GM21723 (cell line): ENCODE results near the gene PRUNE1.

Experiments
- ATAC-seq: cut with Tn5 transposase; IDR thresholded peaks from one replicate; pipeline ENCODE4 v1.9.1; 2021; ENCODE audit warnings: mild to moderate bottlenecking, moderate library complexity; ENCODE audit not compliant: unreplicated experiment

The PRUNE1 gene

DNA sequence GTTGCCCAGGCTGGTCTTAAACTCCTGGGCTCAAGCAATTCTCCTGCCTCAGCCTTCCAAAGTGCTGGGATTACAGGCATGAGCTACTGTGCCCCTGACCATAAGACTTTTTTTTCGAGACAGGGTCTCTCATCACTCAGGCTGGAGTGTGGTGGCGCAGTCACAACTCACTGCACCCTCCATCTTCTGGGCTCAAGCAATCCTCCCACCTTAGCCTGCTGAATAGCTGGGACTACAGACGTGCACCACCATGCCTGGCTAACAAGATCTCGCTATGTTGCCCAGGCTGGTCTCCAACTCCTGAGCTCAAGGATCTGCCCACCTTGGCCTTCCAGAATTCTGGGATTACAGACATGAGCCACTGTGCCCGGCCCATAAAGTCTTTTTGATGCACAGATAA, 41.2 kb downstream of the PRUNE1 start:
- ATAC-seq, result no peak

DNA sequence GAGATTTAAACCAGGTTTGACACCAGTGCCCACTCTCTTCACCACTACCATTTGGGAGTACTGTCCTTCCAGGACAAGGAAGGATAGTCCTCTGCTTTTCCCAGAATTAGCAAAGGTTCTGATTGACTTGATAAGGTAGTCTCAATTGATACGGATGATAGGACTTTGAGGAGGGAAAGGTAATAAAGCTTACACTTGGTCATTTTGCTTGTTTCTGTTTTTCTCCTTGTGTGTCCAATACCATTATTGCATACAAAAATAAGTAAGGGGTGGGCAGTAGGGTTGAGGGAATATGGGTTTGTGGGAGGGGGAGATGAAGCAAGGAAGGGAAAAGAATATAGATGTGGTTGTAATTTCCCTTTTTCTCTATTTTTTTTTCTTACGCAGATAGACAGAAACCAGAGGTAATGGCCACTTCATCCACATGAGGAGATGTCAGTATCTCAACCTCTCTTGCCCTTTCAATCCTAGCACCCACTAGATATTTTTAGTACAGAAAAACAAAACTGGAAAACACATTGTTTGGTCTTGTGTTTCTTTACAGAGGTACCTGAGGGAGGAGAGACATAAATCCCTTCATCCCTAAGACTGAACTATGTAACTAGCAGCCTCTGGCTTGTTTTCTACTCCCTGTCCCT, 41.9 kb downstream of the PRUNE1 start:
- no peak for ATAC-seq

DNA sequence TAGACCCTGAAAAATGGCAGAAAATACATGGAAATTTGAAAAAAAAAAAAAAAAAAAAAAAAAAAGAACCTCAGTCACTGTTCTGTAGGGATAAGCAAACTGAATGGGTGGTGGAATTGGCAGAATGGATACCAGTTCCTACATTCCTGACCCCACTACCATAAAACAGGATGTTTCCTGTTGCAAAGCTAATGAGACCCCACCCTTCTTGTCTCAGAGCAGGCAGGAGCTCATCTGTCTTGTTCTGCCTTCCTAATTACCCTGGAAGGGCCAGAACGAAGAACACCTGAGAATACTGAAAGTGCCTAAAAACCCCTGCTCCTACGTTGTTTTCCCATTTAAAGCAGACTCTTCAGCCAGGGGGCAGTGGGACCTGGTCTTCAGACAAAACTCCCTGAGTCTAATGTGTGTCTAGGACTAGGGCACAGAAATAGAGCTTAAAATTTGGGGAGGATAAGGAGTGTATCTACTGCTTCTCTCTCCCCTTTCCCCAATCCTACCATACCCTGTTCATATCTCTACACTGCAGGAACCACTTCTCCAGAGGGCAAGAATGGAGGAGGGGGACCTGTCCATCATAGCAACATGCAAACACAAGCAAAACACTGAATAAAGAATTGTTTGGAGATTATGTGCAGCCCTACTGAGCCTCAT, 43.2 kb downstream of the PRUNE1 start:
- ATAC-seq, result no peak

DNA sequence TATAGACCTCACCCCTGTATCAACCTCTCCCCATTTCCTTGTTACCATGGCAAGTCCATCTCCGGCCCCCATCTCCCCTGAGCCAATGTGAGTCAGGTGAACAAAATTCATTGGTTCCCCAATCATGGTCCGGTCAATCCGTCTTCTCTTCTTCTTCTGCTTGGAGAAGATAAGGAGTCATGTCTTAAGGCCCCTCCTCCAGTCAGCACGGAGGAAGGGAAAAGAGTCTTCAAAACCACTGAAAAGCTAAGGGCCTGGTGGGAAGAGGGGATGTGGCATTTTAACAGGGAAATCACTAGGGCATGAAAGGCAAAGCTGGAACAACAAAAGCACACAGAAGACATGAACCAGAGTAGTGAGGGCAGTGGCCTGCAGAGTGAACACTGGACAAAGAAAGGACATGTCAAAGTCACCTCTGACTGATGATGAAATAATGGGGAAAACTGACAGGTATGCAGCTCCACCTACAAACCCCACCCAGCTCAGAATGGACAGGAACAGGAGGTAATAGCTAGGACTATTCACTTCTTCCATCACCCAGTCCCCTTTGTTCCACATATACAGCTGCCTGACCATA, 46.8 kb downstream of the PRUNE1 start:
- ATAC-seq, result no peak

DNA sequence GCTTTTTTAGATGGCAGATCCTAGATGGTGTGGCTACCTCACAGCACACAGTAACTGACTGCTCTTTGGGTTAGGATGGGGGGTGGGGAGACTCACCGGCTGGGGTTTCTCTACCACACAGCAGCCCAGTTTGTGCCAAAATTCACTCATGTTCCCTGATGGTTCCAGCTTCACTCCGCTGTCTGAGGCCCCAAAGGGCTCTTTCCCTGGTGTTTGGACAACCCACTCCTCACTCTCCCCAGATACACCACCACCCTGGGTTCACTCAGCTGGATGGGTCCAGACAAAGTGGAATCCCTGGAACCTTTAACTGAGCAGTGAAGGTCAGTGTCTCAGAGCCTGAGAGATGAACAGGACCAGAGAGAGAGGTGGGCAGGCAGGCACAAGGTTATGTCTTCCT, 47.3 kb downstream of the PRUNE1 start:
- ATAC-seq, result no peak

DNA sequence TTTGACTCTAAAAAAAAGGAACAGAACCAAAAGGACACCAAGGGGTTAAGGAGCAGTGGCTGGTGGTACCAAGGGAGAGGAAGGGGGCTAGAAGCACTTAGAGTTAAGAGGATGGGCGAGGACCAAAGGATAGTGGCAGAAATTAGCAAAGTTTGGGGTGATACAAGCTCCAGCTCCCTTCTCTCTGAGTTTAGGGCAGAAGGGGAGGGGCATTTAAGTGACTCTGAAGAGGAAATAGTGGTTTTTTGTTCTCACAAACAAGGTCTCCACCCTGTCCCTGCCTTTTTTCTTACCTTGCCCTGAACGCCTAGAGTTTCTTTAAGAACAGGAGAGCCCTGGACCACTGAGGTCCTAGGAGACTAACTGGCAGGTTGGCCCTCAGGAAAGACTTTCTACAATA, 47.9 kb downstream of the PRUNE1 start:
- ATAC-seq, result no peak

DNA sequence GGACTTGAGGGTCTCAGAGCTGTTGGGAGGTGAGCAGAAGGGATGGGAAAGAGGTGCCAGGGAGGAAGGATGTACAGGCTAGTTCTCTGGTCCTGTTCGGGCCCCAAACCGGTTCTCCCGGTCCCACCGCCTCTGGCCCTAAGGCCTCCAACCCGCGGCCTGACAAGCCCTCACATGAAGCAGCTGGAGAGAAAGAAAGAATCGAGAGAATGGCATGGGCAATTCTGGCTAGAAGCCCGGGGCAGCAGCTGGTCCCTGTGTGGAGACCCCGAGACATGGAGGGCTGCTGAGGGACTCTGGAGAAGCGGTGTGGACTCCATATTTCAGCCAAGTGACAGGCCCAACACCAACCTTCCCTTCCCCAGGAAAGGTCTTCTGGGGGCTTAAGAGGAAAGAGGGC, 50.4 kb downstream of the PRUNE1 start:
- no peak for ATAC-seq

DNA sequence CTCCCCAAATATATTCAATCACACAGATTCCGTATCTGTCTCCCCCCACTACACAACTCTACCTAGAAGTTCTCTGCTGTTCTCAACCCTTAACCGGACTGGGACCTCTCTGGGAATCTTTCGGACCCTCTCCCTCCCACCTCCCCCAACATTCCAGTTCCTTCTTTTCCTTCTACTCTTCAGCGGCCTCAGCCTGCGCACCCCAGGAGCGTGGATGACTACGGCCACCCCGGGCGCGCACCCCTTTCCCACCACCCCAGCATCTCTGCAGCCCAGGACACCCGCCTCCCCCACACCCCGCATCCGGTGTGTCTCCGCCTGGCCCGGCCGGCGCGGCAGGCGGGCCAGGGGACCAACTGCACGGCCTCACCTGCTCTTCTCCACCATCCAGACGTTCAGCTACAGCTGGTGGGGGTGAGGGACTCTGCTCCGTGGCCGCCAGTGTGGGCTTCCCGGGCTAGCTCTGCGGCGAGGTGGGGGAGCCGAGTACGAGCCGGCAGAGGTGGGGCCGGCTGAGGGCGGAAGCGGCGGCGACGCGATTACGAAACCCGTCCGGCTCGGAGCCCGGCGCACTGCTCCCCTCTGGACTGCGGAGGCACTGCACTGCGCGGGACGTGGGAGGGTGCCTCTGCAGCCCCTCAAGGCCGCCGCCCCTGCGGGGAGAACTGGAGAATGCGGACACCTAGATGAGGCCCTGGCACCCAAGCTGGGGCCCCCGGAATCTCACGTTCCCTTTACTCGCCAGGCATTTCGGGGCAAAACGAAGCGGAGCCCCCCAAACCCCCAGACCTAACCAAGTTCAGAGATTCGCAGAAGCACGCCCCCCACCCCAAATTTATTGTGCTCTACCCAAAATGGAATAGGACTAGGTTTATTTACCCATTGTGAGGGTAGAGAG, 51.1 kb downstream of the PRUNE1 start, which contains the start of gene CDC42SE1:
Gene CDC42SE1, minus strand, starts transcription at position 514 of the 898 bp plus-strand sequence. CDS start 3,892 bp downstream, outside the sequence.
- ATAC-seq, result peak; percentile 83

DNA sequence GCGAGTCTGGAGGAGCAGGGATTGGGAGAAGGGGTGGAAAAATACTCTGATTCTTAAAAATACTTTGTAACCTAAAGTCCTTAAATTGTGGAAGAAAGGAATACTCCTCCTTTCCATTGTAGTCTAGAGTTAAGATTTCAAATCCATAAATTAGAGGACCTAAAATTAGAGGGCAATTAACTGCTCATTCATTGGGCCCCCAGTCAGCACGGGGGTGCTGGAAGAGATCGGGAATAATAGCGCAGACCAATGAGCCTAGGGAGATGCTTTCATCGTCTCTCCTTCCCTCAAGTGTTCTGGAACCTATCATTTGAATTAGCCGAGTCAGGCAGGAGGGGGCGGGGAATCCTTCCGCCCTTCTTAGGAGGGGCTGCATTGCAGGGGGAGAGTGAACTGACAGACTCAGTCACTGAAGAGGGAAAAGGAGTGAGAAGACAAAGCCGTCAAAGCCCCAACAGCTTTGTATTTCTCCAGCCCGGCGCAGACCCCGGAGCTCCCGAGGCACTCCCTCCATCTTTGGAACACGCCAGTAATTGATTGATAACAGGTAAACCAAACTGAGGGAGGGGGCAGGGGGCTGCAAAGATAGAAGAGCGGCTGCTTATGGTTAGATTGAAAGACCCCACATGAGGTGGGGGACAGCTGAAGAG, 51.9 kb downstream of the PRUNE1 start, which contains the start of gene MLLT11:
Gene MLLT11, plus strand, starts transcription at position 391 of the 650 bp plus-strand sequence. CDS start 6,828 bp downstream, outside the sequence.
- ATAC-seq, result no peak

DNA sequence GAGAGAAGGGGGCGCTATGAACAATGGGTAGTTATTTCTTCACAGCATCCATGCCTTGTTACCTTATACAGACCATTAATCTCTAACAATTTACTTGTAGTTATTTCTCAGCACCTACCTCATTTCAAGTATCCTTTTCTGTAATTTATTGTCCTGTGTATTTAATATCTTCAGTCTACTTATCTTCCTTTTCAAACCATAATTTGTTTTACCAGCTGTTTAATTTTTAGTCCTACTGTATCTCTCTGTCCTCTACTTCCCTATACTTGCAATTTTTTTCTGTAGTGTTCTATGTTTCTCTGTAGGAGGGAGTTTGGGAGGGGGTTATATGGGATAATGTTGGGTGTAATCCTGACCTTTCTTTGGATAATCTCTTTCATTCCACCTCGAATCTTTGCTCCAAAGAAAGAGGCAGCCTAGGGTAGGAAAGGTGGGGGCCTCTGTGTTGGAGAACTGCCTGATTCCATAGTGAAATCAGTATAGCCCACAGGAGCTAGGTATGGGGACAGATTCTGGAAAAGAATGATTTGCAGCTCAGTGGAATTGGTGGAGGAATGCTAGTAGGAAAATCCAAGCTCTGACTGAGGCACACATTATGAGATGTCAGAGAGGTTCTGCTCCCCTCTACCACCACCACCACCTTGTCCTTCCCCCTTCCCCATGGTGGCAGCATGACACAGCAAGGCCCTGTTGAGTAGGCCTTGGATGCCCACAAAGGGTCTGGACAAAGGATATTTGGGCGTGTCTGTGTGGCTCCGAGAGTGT, 52.6 kb downstream of the PRUNE1 start:
- no peak for ATAC-seq

DNA sequence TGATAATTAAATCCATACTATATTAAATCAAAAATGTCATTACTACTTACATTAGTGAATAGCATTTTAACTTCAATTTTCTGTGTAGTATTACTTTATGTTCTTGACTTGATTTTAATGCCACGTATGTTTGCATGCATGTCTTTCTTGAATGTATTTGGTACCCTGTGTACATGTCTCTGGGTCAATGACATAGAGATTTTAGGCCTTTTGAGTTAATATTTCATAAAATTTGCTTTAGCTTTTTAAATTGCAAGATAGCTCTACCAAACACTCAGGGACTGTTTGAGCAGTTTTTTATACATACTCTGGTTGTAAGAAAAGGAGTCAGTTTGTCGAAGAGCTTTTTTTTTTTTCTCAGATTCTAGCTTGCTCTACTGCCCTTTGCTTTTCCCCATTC, 53.5 kb downstream of the PRUNE1 start:
- no peak for ATAC-seq

DNA sequence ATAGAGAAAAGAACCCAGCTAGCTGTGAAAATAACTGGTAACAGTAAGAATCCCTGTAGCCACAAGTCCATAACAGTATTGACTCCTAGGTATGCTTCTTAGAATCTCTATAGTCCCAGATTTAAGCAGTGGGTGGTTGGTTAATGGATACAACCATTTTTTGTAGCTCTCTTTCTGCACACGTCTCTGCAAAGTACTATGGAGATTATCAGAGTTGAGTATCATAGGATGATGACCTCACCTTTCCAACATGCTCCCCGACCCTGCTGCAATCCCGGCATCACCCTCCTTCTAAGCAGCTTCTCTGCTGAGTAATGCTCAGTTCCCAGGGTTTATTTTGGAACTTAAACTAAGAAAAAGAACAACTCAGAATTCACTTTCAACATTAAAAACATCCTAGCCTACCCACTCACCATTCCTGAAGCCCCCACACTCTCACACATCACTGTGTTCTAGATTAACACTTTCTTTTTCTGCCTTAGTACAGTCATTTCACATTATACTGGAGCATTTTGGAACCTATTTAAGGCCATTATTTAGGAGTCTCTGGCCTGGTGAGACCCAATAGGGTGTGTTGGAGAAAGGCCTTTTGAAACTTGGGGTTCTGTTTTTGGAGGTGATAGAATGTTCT, 54.6 kb downstream of the PRUNE1 start:
- no peak for ATAC-seq

DNA sequence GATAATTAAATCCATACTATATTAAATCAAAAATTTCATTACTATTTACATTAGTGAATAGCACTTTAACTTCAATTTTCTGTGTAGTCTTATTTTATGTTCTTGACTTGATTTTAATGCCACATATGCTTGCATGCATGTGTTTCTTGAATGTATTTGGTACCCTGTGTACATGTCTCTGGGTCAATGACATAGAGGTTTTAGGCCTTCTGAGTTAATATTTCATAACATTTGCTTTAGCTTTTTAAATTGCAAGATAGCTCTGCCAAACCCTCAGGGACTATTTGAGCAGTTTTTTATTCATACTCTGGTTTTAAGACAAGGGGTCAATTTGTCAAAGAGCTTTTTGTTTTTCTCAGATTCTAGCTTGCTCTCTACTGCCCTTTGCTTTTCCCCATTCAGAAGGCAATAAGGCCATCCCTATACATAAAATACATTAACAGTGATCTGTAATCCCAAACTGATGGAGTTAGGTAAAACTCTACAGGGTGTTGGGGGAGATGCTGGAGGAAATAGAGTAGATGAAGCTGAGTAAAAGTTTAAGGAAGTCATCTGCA, 56.9 kb downstream of the PRUNE1 start:
- no peak for ATAC-seq

DNA sequence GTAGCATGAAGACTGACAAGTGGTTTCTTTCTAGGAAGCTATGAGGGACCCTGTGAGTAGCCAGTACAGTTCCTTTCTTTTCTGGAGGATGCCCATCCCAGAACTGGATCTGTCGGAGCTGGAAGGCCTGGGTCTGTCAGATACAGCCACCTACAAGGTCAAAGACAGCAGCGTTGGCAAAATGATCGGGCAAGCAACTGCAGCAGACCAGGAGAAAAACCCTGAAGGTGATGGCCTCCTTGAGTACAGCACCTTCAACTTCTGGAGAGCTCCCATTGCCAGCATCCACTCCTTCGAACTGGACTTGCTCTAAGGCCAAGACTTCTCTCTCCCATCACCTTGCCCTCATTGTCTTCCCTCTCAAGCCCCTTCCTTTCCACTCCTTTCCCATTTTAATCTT, 58.9 kb downstream of the PRUNE1 start:
- no peak for ATAC-seq

DNA sequence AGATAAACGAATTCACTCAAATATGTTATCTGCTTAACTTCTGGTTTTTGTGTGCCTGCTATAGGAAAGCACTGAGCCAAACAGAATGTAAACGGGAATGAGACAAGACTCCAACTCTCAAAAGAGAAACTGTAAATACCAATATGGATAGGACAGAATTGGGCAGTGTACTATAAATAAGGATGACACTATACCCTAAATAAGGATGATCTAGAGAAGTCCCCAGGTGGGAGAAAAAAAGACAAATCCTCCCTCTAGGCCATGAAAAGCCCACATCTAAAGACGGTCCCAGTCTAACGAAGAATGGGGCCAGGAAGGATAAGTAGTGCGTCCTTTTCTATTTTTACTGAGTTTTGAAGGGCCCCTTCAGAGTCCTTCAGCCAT, 60.8 kb downstream of the PRUNE1 start:
- no peak for ATAC-seq

DNA sequence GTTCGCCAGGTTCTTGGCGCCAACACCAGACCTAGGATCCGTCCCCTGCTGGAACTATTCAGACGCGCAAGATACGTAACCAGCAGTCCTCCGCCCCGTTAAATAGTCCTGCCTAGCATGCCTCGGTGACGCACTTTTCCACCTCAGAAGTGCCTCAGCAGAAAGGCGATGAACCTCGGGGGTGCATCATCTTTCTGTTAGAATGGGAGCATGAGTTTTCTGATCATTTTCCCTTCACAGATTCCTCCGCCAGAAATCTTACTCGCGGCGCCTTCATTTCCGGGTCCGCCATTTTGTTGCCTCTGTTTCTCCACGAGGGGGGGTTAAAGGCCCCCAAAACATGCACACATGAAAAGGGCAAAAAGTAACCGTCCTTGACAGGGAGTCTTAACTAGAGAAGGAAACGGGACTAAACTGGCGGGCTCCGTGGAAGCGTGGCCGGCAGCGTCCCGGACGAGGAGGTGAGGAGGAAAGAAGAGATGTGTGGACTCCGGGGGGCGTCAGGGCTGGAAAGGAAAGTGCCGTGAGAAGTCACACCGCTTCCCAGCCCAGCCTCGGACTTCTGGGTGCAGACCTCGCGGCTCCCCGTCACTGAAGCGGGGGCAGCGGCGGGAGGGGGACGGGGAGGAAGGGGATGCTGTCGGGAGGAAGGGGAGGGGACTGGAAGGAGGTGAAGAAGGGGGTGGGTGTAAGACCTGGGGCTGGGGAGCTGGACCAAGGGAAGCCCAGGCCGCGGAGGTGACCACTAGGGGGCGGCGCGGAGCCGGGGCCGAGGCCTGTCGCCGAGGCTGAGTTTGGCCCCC, 62.4 kb downstream of the PRUNE1 start, which contains the start of gene GABPB2:
Gene GABPB2, plus strand, starts transcription at position 288 of the 803 bp plus-strand sequence. CDS start 17,429 bp downstream, outside the sequence.
- ATAC-seq, result peak; percentile 66

DNA sequence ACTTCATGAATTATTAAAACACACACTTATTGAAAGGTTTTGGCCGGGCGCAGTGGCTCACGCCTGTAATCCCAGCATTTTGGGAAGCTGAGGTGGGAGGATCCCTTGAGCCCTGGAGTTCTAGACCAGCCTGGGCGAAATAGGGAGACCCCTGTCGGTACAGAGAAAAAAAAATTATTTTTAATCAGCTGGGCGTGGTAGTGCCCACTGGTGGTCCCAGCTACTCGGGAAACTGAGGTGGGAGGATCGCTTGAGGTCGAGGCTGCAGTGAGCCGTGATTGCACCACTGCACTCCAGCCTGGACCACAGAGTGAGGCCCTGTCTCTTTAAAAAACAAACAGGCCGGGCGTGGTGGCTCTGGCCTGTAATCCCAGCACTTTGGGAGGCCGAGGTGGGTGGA, 64.0 kb downstream of the PRUNE1 start:
- ATAC-seq, result no peak
